Measurements from ENCODE around the gene AKR1C8. TPM values are rescaled to one million over a fixed set of nuclear protein-coding genes. Genes with fewer than 3 reads are reported as not detected.
"Not testable (repeated sequence)": the region's sequence is repeated elsewhere in the genome, so short reads cannot be mapped to it uniquely, and the experiment has no call there.

Gene AKR1C8
- total RNA-seq (2014; rRNA removed; shearing (Covaris generic); ENCODE audit: low replicate concordance), result not detected in 2 replicates

GRCh38 chr10:5184987-5185775 is at the start of gene AKR1C8:
AKR1C8 (minus strand) TSS chr10:5185150; CDS start chr10:5185104, 46 bp downstream.
- H3K36me3 ChIP-seq, result no peaks in the 10 kb centered on the region
- no peaks in the 10 kb centered on the region for H3K27me3 ChIP-seq
- H3K9me3 ChIP-seq, result no peaks in the 10 kb centered on the region
- DNase-seq, result no peak
- no peak within 1 kb of the TSS for H3K4me3 ChIP-seq

GRCh38 chr10:5234106-5234860 is 49.3 kb upstream of the AKR1C8 start:
- H3K4me3 ChIP-seq, result no peak overlapping the region

GRCh38 chr10:5233324-5233723 is 48.4 kb upstream of the AKR1C8 start:
- H3K4me3 ChIP-seq, result no peak overlapping the region
- H3K9me3 ChIP-seq, result peaks cover 4% of the 10 kb centered on the region; the same call in 1 of the 2 replicates
- H3K27me3 ChIP-seq, result no peaks in the 10 kb centered on the region
- DNase-seq, result no peak
- H3K36me3 ChIP-seq, result no peaks in the 10 kb centered on the region

More at GRCh38 chr10:5234106-5234860, 49.3 kb upstream of the AKR1C8 start:
- peak; percentile 74 for DNase-seq
- Histone ChIP-seq H3K9me3 (peaks cover 4% of the 10 kb centered on the region; the same call in 1 of the 2 replicates), H3K36me3 (no peaks in the 10 kb centered on the region), H3K27me3 (no peaks in the 10 kb centered on the region)

GRCh38 chr10:5229019-5229418 is 44.1 kb upstream of the AKR1C8 start:
- no peaks in the 10 kb centered on the region for H3K36me3 ChIP-seq
- no peak for DNase-seq
- no peaks in the 10 kb centered on the region for H3K9me3 ChIP-seq
- no peaks in the 10 kb centered on the region for H3K27me3 ChIP-seq
- no peak overlapping the region for H3K4me3 ChIP-seq

- not testable (repeated sequence) for H3K9me3 ChIP-seq, H3K27me3 ChIP-seq, H3K4me3 ChIP-seq, DNase-seq, H3K36me3 ChIP-seq
These were observed 38.0 kb upstream of the AKR1C8 start for GRCh38 chr10:5222942-5223341.

GRCh38 chr10:5219262-5219661 is 34.3 kb upstream of the AKR1C8 start:
- no peak for DNase-seq
- no peaks in the 10 kb centered on the region for H3K9me3 ChIP-seq
- no peaks in the 10 kb centered on the region for H3K36me3 ChIP-seq
- H3K27me3 ChIP-seq, result no peaks in the 10 kb centered on the region
- no peak overlapping the region for H3K4me3 ChIP-seq

- no peaks in the 10 kb centered on the region for H3K36me3 ChIP-seq
- H3K9me3 ChIP-seq, result no peaks in the 10 kb centered on the region
- DNase-seq, result no peak
- H3K4me3 ChIP-seq, result no peak overlapping the region
- no peaks in the 10 kb centered on the region for H3K27me3 ChIP-seq
These were observed 31.9 kb upstream of the AKR1C8 start for GRCh38 chr10:5216801-5217200.

- H3K36me3 ChIP-seq, result no peaks in the 10 kb centered on the region
- DNase-seq, result no peak
- H3K4me3 ChIP-seq, result no peak overlapping the region
- H3K27me3 ChIP-seq, result no peaks in the 10 kb centered on the region
- H3K9me3 ChIP-seq, result no peaks in the 10 kb centered on the region
These were observed 27.0 kb upstream of the AKR1C8 start for GRCh38 chr10:5211696-5212536.

- not testable (repeated sequence) for H3K27me3 ChIP-seq
These were observed 25.3 kb upstream of the AKR1C8 start for GRCh38 chr10:5210261-5210660.

GRCh38 chr10:5209776-5210175 is 24.8 kb upstream of the AKR1C8 start:
- H3K36me3 ChIP-seq, DNase-seq, H3K27me3 ChIP-seq, H3K9me3 ChIP-seq, H3K4me3 ChIP-seq: not testable (repeated sequence)

More at GRCh38 chr10:5210261-5210660, 25.3 kb upstream of the AKR1C8 start:
- not testable (repeated sequence) for H3K4me3 ChIP-seq, H3K9me3 ChIP-seq, DNase-seq, H3K36me3 ChIP-seq

GRCh38 chr10:5206799-5207198 is 21.8 kb upstream of the AKR1C8 start:
- no peak overlapping the region for H3K4me3 ChIP-seq
- H3K9me3 ChIP-seq, result no peaks in the 10 kb centered on the region
- no peak for DNase-seq
- H3K27me3 ChIP-seq, result no peaks in the 10 kb centered on the region
- no peaks in the 10 kb centered on the region for H3K36me3 ChIP-seq

- H3K9me3 ChIP-seq, result no peaks in the 10 kb centered on the region
- H3K27me3 ChIP-seq, result no peaks in the 10 kb centered on the region
- no peak overlapping the region for H3K4me3 ChIP-seq
- no peak for DNase-seq
- no peaks in the 10 kb centered on the region for H3K36me3 ChIP-seq
These were observed 14.4 kb upstream of the AKR1C8 start for GRCh38 chr10:5199398-5199797.

GRCh38 chr10:5198386-5198785 is 13.4 kb upstream of the AKR1C8 start:
- no peak for DNase-seq
- Histone ChIP-seq H3K27me3 (no peaks in the 10 kb centered on the region), H3K36me3 (no peaks in the 10 kb centered on the region), H3K9me3 (no peaks in the 10 kb centered on the region), H3K4me3 (no peak overlapping the region)

GRCh38 chr10:5196702-5197113 is 11.8 kb upstream of the AKR1C8 start, which contains the start of gene AKR1C4:
AKR1C4 (plus strand) TSS chr10:5196837; CDS start chr10:5196868, 31 bp downstream.
- Histone ChIP-seq H3K9me3 (no peaks in the 10 kb centered on the region; the same call in 1 of the 2 replicates), H3K36me3 (no peaks in the 10 kb centered on the region), H3K4me3 (no peak within 1 kb of the TSS), H3K27me3 (no peaks in the 10 kb centered on the region)
- DNase-seq, result no peak

GRCh38 chr10:5195727-5196374 is 10.9 kb upstream of the AKR1C8 start:
- no peaks in the 10 kb centered on the region for H3K36me3 ChIP-seq
- H3K4me3 ChIP-seq, result no peak overlapping the region
- no peaks in the 10 kb centered on the region for H3K27me3 ChIP-seq
- no peaks in the 10 kb centered on the region; the same call in 1 of the 2 replicates for H3K9me3 ChIP-seq
- DNase-seq, result no peak

GRCh38 chr10:5194431-5194830 is 9.5 kb upstream of the AKR1C8 start:
- no peaks in the 10 kb centered on the region; the same call in 1 of the 2 replicates for H3K9me3 ChIP-seq
- H3K27me3 ChIP-seq, result no peaks in the 10 kb centered on the region
- no peaks in the 10 kb centered on the region for H3K36me3 ChIP-seq
- no peak overlapping the region for H3K4me3 ChIP-seq
- no peak for DNase-seq

All from MG63 (cell line).